Trophoblast cell (in vitro differentiated cells and primary cell): ENCODE data around the gene OR4K13.

Source experiments
- DNase-seq, 2 donors: peaks; one replicate each; pipeline ENCODE4 v3.0.0-alpha.2; 2016
- H2AFZ ChIP-seq: 2 replicates; pipeline ENCODE4 v1.6.1; 2013; ENCODE audit warnings: low read length, moderate library complexity, mild to moderate bottlenecking; ENCODE audit not compliant: insufficient read depth, poor library complexity
- H2AK5ac ChIP-seq: 2 replicates; pipeline ENCODE4 v1.6.1; 2013; ENCODE audit warnings: mild to moderate bottlenecking, low read length
- H2BK120ac ChIP-seq: 2 replicates; pipeline ENCODE4 v1.6.1; 2013; ENCODE audit warnings: low read length, mild to moderate bottlenecking, moderate library complexity; ENCODE audit not compliant: insufficient read depth, poor library complexity
- H2BK12ac ChIP-seq: 2 replicates; pipeline ENCODE4 v1.6.1; 2013; ENCODE audit warnings: mild to moderate bottlenecking, low read length, moderate library complexity
- H2BK5ac ChIP-seq: 2 replicates; pipeline ENCODE4 v1.6.1; 2013; ENCODE audit warnings: low read length, low read depth, moderate library complexity, mild to moderate bottlenecking; ENCODE audit not compliant: poor library complexity
- H3K14ac ChIP-seq: 2 replicates; pipeline ENCODE4 v1.6.1; 2013; ENCODE audit warnings: mild to moderate bottlenecking, low read length
- H3K18ac ChIP-seq: 2 replicates; pipeline ENCODE4 v1.6.1; 2013; ENCODE audit warnings: mild to moderate bottlenecking, low read length
- H3K23ac ChIP-seq: 2 replicates; pipeline ENCODE4 v1.6.1; 2013; ENCODE audit warnings: low read length
- H3K27ac ChIP-seq: 2 replicates; pipeline ENCODE4 v1.5.1; 2013; ENCODE audit warnings: low read depth, mild to moderate bottlenecking, inconsistent platforms, low read length, moderate library complexity
- H3K27me3 ChIP-seq: 2 replicates; pipeline ENCODE4 v1.6.1; 2013; ENCODE audit warnings: inconsistent platforms, mild to moderate bottlenecking, low read length, moderate library complexity; ENCODE audit not compliant: insufficient read depth
- H3K36me3 ChIP-seq, 2 experiments: 1 replicate in 1 of 2; 2 replicates in 1 of 2; pipeline ENCODE4 v1.6.1; 2013; ENCODE audit warnings: low read length in 2 of 2, mild to moderate bottlenecking in 2 of 2, moderate library complexity in 1 of 2; ENCODE audit not compliant: insufficient read depth in 2 of 2, control insufficient read depth in 1 of 2
- H3K4ac ChIP-seq: 2 replicates; pipeline ENCODE4 v1.6.1; 2013; ENCODE audit warnings: low read depth, mild to moderate bottlenecking, low read length, moderate library complexity
- H3K4me1 ChIP-seq, 2 experiments: 1 replicate in 1 of 2; 2 replicates in 1 of 2; pipeline ENCODE4 v1.6.1; 2013; ENCODE audit warnings: low read length in 2 of 2, mild to moderate bottlenecking in 2 of 2, moderate library complexity in 1 of 2; ENCODE audit not compliant: insufficient read depth in 2 of 2, control insufficient read depth in 1 of 2
- H3K4me2 ChIP-seq: 2 replicates; pipeline ENCODE4 v1.6.1; 2013; ENCODE audit warnings: inconsistent platforms, mild to moderate bottlenecking, low read length, moderate library complexity
- H3K4me3 ChIP-seq: 2 replicates; pipeline ENCODE4 v1.5.1; 2013; ENCODE audit warnings: mild to moderate bottlenecking, low read depth, low read length, inconsistent platforms
- H3K79me1 ChIP-seq: one replicate; pipeline ENCODE4 v1.6.1; 2013; ENCODE audit warnings: low read length
- H3K79me2 ChIP-seq: 2 replicates; pipeline ENCODE4 v1.6.1; 2013; ENCODE audit warnings: low read length, mild to moderate bottlenecking; ENCODE audit not compliant: control insufficient read depth, insufficient read depth, poor library complexity
- H3K9ac ChIP-seq: 2 replicates; pipeline ENCODE4 v1.6.1; 2013; ENCODE audit warnings: mild to moderate bottlenecking, low read length
- H3K9me3 ChIP-seq: 2 replicates; pipeline ENCODE4 v1.6.1; 2013; ENCODE audit warnings: low read depth, mild to moderate bottlenecking, control low read depth, inconsistent platforms, low read length; ENCODE audit not compliant: insufficient read depth
- H4K12ac ChIP-seq: 2 replicates; pipeline ENCODE4 v1.6.1; 2013; ENCODE audit warnings: low read depth, mild to moderate bottlenecking, low read length, moderate library complexity
- H4K8ac ChIP-seq: 2 replicates; pipeline ENCODE4 v1.6.1; 2013; ENCODE audit warnings: low read depth, mild to moderate bottlenecking, low read length, moderate library complexity
- H4K91ac ChIP-seq: one replicate; pipeline ENCODE4 v1.6.1; 2013; ENCODE audit warnings: low read depth, mild to moderate bottlenecking, low read length, moderate library complexity
- WGBS: extraction: QIAGEN DNeasy Blood & Tissue Kit; methylation state at CpG from one replicate; pipeline ENCODE4 v1.1.7; 2013; ENCODE audit warnings: missing lambda C conversion rate; ENCODE audit not compliant: insufficient read length, insufficient coverage; ENCODE audit errors: extremely low coverage; 5-methylcytosine and 5-hydroxymethylcytosine counted together

OR4K13 gene

DNA sequence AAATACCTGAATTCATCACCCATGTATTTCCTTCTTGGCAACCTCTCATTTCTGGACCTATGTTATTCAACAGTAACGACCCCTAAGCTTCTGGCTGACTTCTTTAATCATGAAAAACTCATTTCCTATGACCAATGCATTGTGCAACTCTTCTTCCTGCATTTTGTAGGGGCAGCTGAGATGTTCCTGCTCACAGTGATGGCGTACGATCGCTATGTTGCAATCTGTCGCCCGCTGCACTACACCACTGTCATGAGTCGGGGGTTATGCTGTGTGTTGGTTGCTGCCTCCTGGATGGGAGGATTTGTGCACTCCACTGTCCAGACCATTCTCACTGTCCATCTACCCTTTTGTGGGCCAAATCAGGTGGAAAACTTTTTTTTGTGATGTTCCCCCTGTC, 33.5 kb downstream of the OR4K13 start:
- H3K27ac ChIP-seq: no peak overlapping the region
- no peak overlapping the region for H3K23ac ChIP-seq
- H4K12ac ChIP-seq: no peak overlapping the region
- H3K36me3 ChIP-seq: no peaks in the 10 kb centered on the region
- H3K9ac ChIP-seq: no peak overlapping the region
- no peak overlapping the region for H3K4me2 ChIP-seq
- no peaks in the 10 kb centered on the region for H3K4me1 ChIP-seq
- H2BK120ac ChIP-seq: no peak overlapping the region
- H2BK12ac ChIP-seq: no peak overlapping the region
- no peak overlapping the region for H2BK5ac ChIP-seq
- peaks cover 8% of the 10 kb centered on the region for H3K9me3 ChIP-seq
- no CpG with 5 or more reads among the region's 7 CpGs for WGBS
- H4K91ac ChIP-seq: no peak overlapping the region
- no peak overlapping the region for H4K8ac ChIP-seq
- H3K27me3 ChIP-seq: no peaks in the 10 kb centered on the region
- no peak overlapping the region for H3K4me3 ChIP-seq
- H2AFZ ChIP-seq: no peak overlapping the region
- H3K4ac ChIP-seq: no peak overlapping the region
- no peak overlapping the region for H3K18ac ChIP-seq
- no peak overlapping the region for H3K14ac ChIP-seq
- H3K79me1 ChIP-seq: no peaks in the 10 kb centered on the region
- H3K79me2 ChIP-seq: no peaks in the 10 kb centered on the region
- DNase-seq: no peak
- no peak overlapping the region for H2AK5ac ChIP-seq

DNA sequence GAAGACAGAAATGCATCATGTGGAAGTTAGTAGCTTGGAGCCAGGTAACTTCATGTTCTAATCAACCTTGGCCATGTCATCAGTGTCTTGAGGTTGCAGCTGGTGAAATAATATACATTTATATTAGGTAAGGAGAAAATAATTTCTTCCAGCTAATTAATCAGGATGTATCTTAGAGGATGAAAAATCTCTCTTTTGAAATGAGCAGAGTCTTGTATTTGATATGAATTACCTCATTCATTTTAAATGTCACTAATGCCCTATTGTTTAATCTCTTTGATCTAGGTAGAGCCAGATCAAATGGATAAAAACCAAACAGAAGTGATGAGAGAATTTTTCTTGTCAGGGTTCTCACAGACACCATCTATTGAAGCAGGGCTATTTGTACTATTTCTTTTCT, 34.0 kb downstream of the OR4K13 start, which contains the start of gene OR4Q2:
Gene OR4Q2 (plus strand): TSS at position 301 of the 400 bp plus-strand sequence.
- no peak within 1 kb of the TSS for H3K4me2 ChIP-seq
- H3K14ac ChIP-seq: no peak within 1 kb of the TSS
- no peak within 1 kb of the TSS for H2BK120ac ChIP-seq
- H2AK5ac ChIP-seq: no peak within 1 kb of the TSS
- no peak within 1 kb of the TSS for H4K12ac ChIP-seq
- no peaks in the 10 kb centered on the region for H3K79me1 ChIP-seq
- no peak for DNase-seq
- no peak within 1 kb of the TSS for H4K91ac ChIP-seq
- no peaks in the 10 kb centered on the region for H3K27me3 ChIP-seq
- no peak within 1 kb of the TSS for H3K9ac ChIP-seq
- H2BK12ac ChIP-seq: no peak within 1 kb of the TSS
- H3K23ac ChIP-seq: no peak within 1 kb of the TSS
- no peak within 1 kb of the TSS for H3K18ac ChIP-seq
- H3K4me1 ChIP-seq: no peaks in the 10 kb centered on the region
- H2BK5ac ChIP-seq: no peak within 1 kb of the TSS
- H2AFZ ChIP-seq: no peak within 1 kb of the TSS
- H3K79me2 ChIP-seq: no peaks in the 10 kb centered on the region
- no peak within 1 kb of the TSS for H3K4ac ChIP-seq
- H3K9me3 ChIP-seq: peaks cover 7% of the 10 kb centered on the region
- H3K36me3 ChIP-seq: no peaks in the 10 kb centered on the region
- H3K4me3 ChIP-seq: no peak within 1 kb of the TSS
- no peak within 1 kb of the TSS for H4K8ac ChIP-seq
- no peak within 1 kb of the TSS for H3K27ac ChIP-seq

DNA sequence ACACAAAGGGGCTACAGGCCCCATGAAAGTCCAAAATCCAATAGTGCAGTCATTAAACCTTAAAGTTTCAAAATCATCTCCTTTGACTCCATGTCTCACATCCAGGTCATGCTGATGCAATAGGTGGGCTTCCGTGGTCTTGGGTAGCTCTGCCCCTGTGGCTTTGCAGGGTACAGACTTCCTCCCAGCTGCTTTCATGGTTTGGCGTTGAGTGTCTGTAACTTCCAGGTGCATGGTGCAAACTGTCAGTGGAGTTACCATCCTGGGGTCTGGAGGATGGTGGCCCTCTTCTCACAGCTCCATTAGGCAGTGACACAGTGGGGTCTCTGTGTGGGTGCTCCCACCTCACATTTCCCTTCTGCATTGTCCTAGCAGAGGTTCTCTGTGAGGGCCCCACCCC, 42.4 kb downstream of the OR4K13 start:
- no peak overlapping the region for H2BK12ac ChIP-seq
- no peak overlapping the region for H3K4me3 ChIP-seq
- no peak overlapping the region for H4K8ac ChIP-seq
- H3K23ac ChIP-seq: no peak overlapping the region
- H3K4me2 ChIP-seq: no peak overlapping the region
- H2AFZ ChIP-seq: no peak overlapping the region
- no peak overlapping the region for H3K14ac ChIP-seq
- peaks cover 5% of the 10 kb centered on the region for H3K9me3 ChIP-seq
- DNase-seq: no peak
- no peaks in the 10 kb centered on the region for H3K79me2 ChIP-seq
- no peak overlapping the region for H3K4ac ChIP-seq
- no peaks in the 10 kb centered on the region for H3K79me1 ChIP-seq
- no peak overlapping the region for H2BK5ac ChIP-seq
- H3K36me3 ChIP-seq: no peaks in the 10 kb centered on the region
- no peak overlapping the region for H3K18ac ChIP-seq
- H3K4me1 ChIP-seq: no peaks in the 10 kb centered on the region
- H4K91ac ChIP-seq: no peak overlapping the region
- H3K27ac ChIP-seq: no peak overlapping the region
- H2BK120ac ChIP-seq: no peak overlapping the region
- no peak overlapping the region for H3K9ac ChIP-seq
- H2AK5ac ChIP-seq: no peak overlapping the region
- no CpG with 5 or more reads among the region's 2 CpGs for WGBS
- H3K27me3 ChIP-seq: no peaks in the 10 kb centered on the region
- no peak overlapping the region for H4K12ac ChIP-seq
